ENCODE results near the gene AGPS.
"Not testable (repeated sequence)": the region's sequence is repeated elsewhere in the genome, so short reads cannot be mapped to it uniquely, and the experiment has no call there.

Gene AGPS

GRCh38 chr2:177532567-177532966 lies 140.0 kb downstream of the AGPS start:
- no peak for DNase-seq

- DNase-seq: no peak
These were observed 140.7 kb downstream of the AGPS start for GRCh38 chr2:177533253-177533652.

- DNase-seq: no peak
These were observed 142.4 kb downstream of the AGPS start for GRCh38 chr2:177535000-177535399.

- no peak for DNase-seq
These were observed 143.5 kb downstream of the AGPS start for GRCh38 chr2:177535958-177536504.

GRCh38 chr2:177537213-177537612 lies 144.6 kb downstream of the AGPS start:
- no peak for DNase-seq

- no peak for DNase-seq
These were observed 145.1 kb downstream of the AGPS start for GRCh38 chr2:177537636-177538035.

- no peak for DNase-seq
These were observed 145.8 kb downstream of the AGPS start for GRCh38 chr2:177538323-177538722.

- DNase-seq: no peak
These were observed 147.7 kb downstream of the AGPS start for GRCh38 chr2:177540283-177540682.

- no peak for DNase-seq
These were observed 148.9 kb downstream of the AGPS start for GRCh38 chr2:177541258-177541991.

- no peak for DNase-seq
These were observed 149.8 kb downstream of the AGPS start for GRCh38 chr2:177542396-177542795.

GRCh38 chr2:177543007-177543760 lies 150.6 kb downstream of the AGPS start:
- peak; percentile 10 for DNase-seq

- DNase-seq: no peak
These were observed 152.6 kb downstream of the AGPS start for GRCh38 chr2:177545143-177545542.

- no peak for DNase-seq
These were observed 153.5 kb downstream of the AGPS start for GRCh38 chr2:177545981-177546585.

- DNase-seq: no peak
These were observed 154.5 kb downstream of the AGPS start for GRCh38 chr2:177547122-177547521.

- DNase-seq: no peak
These were observed 155.2 kb downstream of the AGPS start for GRCh38 chr2:177547772-177548171.

GRCh38 chr2:177548636-177549035 lies 156.1 kb downstream of the AGPS start:
- DNase-seq: no peak

GRCh38 chr2:177549171-177549570 lies 156.6 kb downstream of the AGPS start:
- DNase-seq: no peak

- DNase-seq: no peak
These were observed 158.0 kb downstream of the AGPS start for GRCh38 chr2:177550264-177551200.

- not testable (repeated sequence) for DNase-seq
These were observed 158.8 kb downstream of the AGPS start for GRCh38 chr2:177551360-177551759.

GRCh38 chr2:177551989-177552421 lies 159.4 kb downstream of the AGPS start:
- no peak for DNase-seq

- DNase-seq: peak; percentile 90
These were observed 160.0 kb downstream of the AGPS start for GRCh38 chr2:177552422-177553175.
